ENCODE results near the gene STAT4.

DNA sequence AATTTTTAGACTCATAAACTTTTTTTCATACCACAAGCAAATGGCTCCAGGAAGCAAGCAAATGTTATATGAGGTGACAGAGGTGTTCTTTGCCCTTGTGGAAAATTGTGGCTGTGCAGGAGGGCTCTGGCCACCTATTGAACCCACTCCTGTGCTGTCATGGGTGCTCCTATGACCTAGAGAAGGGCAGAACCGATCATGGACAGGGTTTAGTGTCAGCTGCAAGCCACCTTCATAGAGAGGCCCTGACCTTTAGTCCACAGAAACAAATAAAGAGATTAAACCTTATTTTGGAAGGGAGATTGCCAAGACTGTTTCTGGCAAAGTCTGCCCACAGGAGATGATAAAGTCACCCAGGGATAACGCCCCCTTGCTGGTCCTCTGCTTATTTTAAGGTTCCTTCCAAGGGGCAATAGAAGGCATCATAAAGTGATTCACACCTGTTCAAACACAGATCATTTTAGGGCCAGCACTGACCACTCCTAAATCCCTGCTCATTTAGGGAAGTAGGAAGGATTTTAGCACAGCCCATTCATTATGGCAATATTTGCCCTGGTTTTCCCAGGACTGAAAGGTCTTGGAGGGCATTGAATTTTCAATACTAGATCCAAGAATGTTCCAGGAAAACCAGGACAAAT lies 26.1 kb upstream of the STAT4 start:
- TF ChIP-seq CTCF (IDR thresholded peaks at IDR 0.05 in 4 of 5, conservative IDR thresholded peaks at IDR 0.05 in 1 of 5) (no peak), POLR2A (IDR thresholded peaks at IDR 0.05) (no peak)

All from gastrocnemius medialis (tissue), 4 donors.